HepG2 (cell line): Measurements from ENCODE around the gene ARHGAP22. TPM values are rescaled to one million over a fixed set of nuclear protein-coding genes. Genes with fewer than 3 reads are reported as not detected.

Experiments
- ATAC-seq: fragments of 200-7000 bp; cut with Tn5 transposase; 3 replicates; pipeline ENCODE4 v1.9.1; 2020; ENCODE audit warnings: mild to moderate bottlenecking, moderate library complexity
- BruUV-seq: library from RNA; stranded (reverse); fragments of 400-500 nt; replicated peaks from 2 replicates; lab custom pipeline; 2021; lab: Mats Ljungman, UMichigan
- CTCF ChIA-PET: fragments of 300-600 bp; formaldehyde crosslinking; extraction: SDS; loops from one replicate; lab custom pipeline; 2021; ENCODE audit warnings: low total read pairs, inconsistent platforms, low intra/inter-chr PET ratio; lab: Yijun Ruan, JAX
- POLR2A ChIA-PET: fragments of 350-600 bp; sonication (Branson Sonifier 250); formaldehyde crosslinking; loops from one replicate; lab custom pipeline; 2020; ENCODE audit warnings: antibody characterized with exemption, inconsistent platforms; lab: Yijun Ruan, JAX
- DNase-seq: peaks from one replicate; pipeline ENCODE4 v3.0.0-alpha.2; 2015; ENCODE audit warnings: low spot score
- FAIRE-seq: peaks from 3 replicates; lab custom pipeline; 2011; peaks lifted over from hg19 to GRCh38; lab: Jason Lieb, UNC
- H2AFZ ChIP-seq: one replicate; pipeline ENCODE4 v1.6.1; 2011; ENCODE audit warnings: low read length, inconsistent platforms
- H3K27ac ChIP-seq: fragments of 300-600 bp; 3 replicates; pipeline ENCODE4 v1.8.0; 2011; ENCODE audit warnings: mixed run types, mild to moderate bottlenecking, mixed read lengths, low read length, inconsistent platforms; ENCODE audit not compliant: insufficient read depth; ENCODE audit errors: extremely low read length
- H3K27me3 ChIP-seq, 2 experiments: fragments of 200-600 bp in 1 of 2; 2 replicates in 1 of 2; 3 replicates in 1 of 2; pipeline versions ENCODE4 v1.6.0 to v1.8.0; 2011; ENCODE audit warnings: low read length in 2 of 2, mild to moderate bottlenecking in 2 of 2, moderate library complexity in 2 of 2, inconsistent platforms in 1 of 2; ENCODE audit not compliant: insufficient read depth in 2 of 2, control insufficient read depth in 1 of 2
- H3K36me3 ChIP-seq, 2 experiments: fragments of 200-600 bp in 1 of 2; replicated peaks in 1 of 2; 2 replicates in 1 of 2; 3 replicates in 1 of 2; pipeline versions ENCODE4 v1.5.1 to v1.8.0; 2011; ENCODE audit warnings: low read length in 2 of 2, inconsistent platforms in 1 of 2; ENCODE audit not compliant: insufficient read depth in 2 of 2, control insufficient read depth in 1 of 2
- H3K4me1 ChIP-seq: 2 replicates; pipeline ENCODE4 v1.5.1; 2012; ENCODE audit warnings: low read length, inconsistent platforms; ENCODE audit not compliant: insufficient read depth
- H3K4me2 ChIP-seq: 2 replicates; pipeline ENCODE4 v1.6.0; 2011; ENCODE audit warnings: low read depth, low read length, inconsistent platforms
- H3K4me3 ChIP-seq, 3 experiments: fragments of 200-600 bp in 1 of 3; sonication (generic), shearing (Covaris generic) in 1 of 3; replicated peaks in 1 of 3; 2 replicates each; pipeline ENCODE4 v1.5.1; 2011 to 2016; ENCODE audit warnings: low read length in 3 of 3, inconsistent platforms in 2 of 3, low read depth in 2 of 3, mild to moderate bottlenecking in 2 of 3, control low read depth in 1 of 3, mixed read lengths in 1 of 3; ENCODE audit not compliant: insufficient read depth in 1 of 3
- H3K79me2 ChIP-seq: one replicate; pipeline ENCODE4 v1.6.1; 2011; ENCODE audit warnings: low read length, inconsistent platforms; ENCODE audit not compliant: insufficient read depth
- H3K9ac ChIP-seq: 2 replicates; pipeline ENCODE4 v1.6.0; 2011; ENCODE audit warnings: mild to moderate bottlenecking, low read depth, low read length, inconsistent platforms; ENCODE audit not compliant: insufficient read depth
- H3K9me3 ChIP-seq: 2 replicates; pipeline ENCODE4 v1.5.1; 2012; ENCODE audit warnings: mild to moderate bottlenecking, low read length
- H4K20me1 ChIP-seq: 2 replicates; pipeline ENCODE4 v1.6.0; 2011; ENCODE audit warnings: inconsistent platforms, mild to moderate bottlenecking, low read length, moderate library complexity; ENCODE audit not compliant: insufficient read depth
- GTF2F1 ChIP-seq: fragments of 150-350 bp; IDR thresholded peaks from 2 replicates; pipeline ENCODE4 v1.6.1; 2014; ENCODE audit warnings: low read length
- HNRNPLL ChIP-seq: fragments of 200-400 bp; formaldehyde crosslinking; IDR thresholded peaks from 2 replicates; pipeline ENCODE4 v1.6.1; 2017; ENCODE audit warnings: mild to moderate bottlenecking, low read depth, low read length; ENCODE audit not compliant: poor library complexity, severe bottlenecking
- ISL2 ChIP-seq: sonication (generic); formaldehyde crosslinking; IDR thresholded peaks from 2 replicates; pipeline ENCODE4 v1.5.0; 2020; ENCODE audit warnings: missing genetic modification reagents
- PHF8 ChIP-seq: sonication (generic); formaldehyde crosslinking; IDR thresholded peaks from 2 replicates; pipeline ENCODE4 v1.5.0; 2020; ENCODE audit warnings: missing genetic modification reagents
- POGZ ChIP-seq: sonication (generic); formaldehyde crosslinking; IDR thresholded peaks from 2 replicates; pipeline ENCODE4 v1.4.0; 2020; ENCODE audit warnings: mild to moderate bottlenecking, missing genetic modification reagents
- TFDP1 ChIP-seq: IDR thresholded peaks from 2 replicates; pipeline ENCODE4 v1.6.1; 2016; ENCODE audit warnings: missing compliant biosample characterization, missing genetic modification reagents, borderline replicate concordance
- ZFAT ChIP-seq: sonication (generic); formaldehyde crosslinking; conservative IDR thresholded peaks from 2 replicates; pipeline ENCODE4 v1.8.1; 2023; ENCODE audit warnings: missing genetic modification reagents, inconsistent platforms
- ZFP36 ChIP-seq: fragments of 150-350 bp; IDR thresholded peaks from 2 replicates; pipeline ENCODE4 v1.6.1; 2018; ENCODE audit warnings: borderline replicate concordance, low read length, low read depth; ENCODE audit not compliant: partially characterized antibody
- ZNF382 ChIP-seq: sonication (generic); formaldehyde crosslinking; IDR thresholded peaks from 2 replicates; pipeline ENCODE4 v1.5.0; 2020; ENCODE audit warnings: missing genetic modification reagents, mild to moderate bottlenecking, borderline replicate concordance
- ZNF430 ChIP-seq: sonication (generic); formaldehyde crosslinking; IDR thresholded peaks from 2 replicates; pipeline ENCODE4 v1.9.0; 2021; ENCODE audit warnings: mild to moderate bottlenecking, missing genetic modification reagents
- WGBS: methylation state at CpG from one replicate; pipeline ENCODE4 v1.1.6; 2017; ENCODE audit warnings: low lambda C conversion rate; 5-methylcytosine and 5-hydroxymethylcytosine counted together
- in situ Hi-C: cut with HindIII; loops from 2 replicates; pipeline ENCODE4 v1.10.0; 2017; ENCODE audit warnings: low pct_unique_long_range_greater_than_20kb; ENCODE audit not compliant: extremely low pct_ligation_motif_present
- intact Hi-C: fragments of 100-400 bp; cut with micrococcal nuclease; formaldehyde crosslinking; loops from one replicate; pipeline ENCODE4 v1.10.0; 2022; ENCODE audit not compliant: unreplicated experiment
- polyA plus RNA-seq, 8 experiments: library from polyadenylated mRNA; depleted of rRNA in 3 of 8; stranded (reverse) in 7 of 8; unstranded in 1 of 8; fragments of >200 nt; fragmentation: Illumina TruSeq in 4 of 8; extraction: Trizol in 4 of 8; gene quantifications; 2 replicates each; pipeline versions ENCODE4 v1.2.1 to v1.2.3, GENCODE V29; 2011 to 2016; ENCODE audit warnings: low read depth in 4 of 8, missing spikeins in 1 of 8, mixed read lengths in 1 of 8; ENCODE audit not compliant: insufficient read depth in 1 of 8
- total RNA-seq, 5 experiments: library from RNA; depleted of rRNA; stranded (reverse); fragments of >200 nt; fragmentation: Illumina TruSeq; extraction: Trizol; gene quantifications; 2 replicates each; pipeline ENCODE4 v1.2.3, GENCODE V29; 2016; ENCODE audit warnings: low read depth in 1 of 5

Gene ARHGAP22
- total and polyA plus RNA-seq, 2 of the 13 experiments (the other 11 are each of a cell fraction or from before 2014, with no cell fraction given) = 0.08 to 0.38 TPM

DNA sequence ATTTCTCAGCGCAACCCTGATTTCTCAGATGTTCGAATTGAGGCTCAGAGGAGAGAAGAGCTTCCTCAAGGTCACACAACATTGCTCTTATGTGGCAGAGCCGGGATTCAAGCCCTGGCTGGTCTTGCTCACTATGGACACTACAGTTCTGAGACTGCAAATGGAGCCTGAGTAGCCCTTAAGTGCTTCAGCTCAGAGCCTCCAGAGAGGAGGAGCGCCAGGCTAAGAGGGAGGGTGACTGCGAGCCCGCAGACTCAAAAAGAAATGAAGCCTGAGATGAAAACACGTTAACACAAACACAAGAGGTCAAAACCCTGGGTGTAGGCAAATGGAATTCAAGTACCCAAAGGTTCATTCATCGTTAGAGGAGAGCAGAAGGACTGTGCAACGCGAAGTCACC is 13.9 kb downstream of the ARHGAP22 start:
- Histone ChIP-seq H3K9me3 (no peaks in the 10 kb centered on the region), H2AFZ (no peak overlapping the region), H3K36me3 (no peaks in the 10 kb centered on the region), H3K4me2 (no peak overlapping the region), H3K79me2 (no peaks in the 10 kb centered on the region), H3K4me3 (no peak overlapping the region), H3K27me3 (peaks cover 0 to 9% of the 10 kb centered on the region in 2 experiments; a peak in 1 of 5 replicates), H3K9ac (no peak overlapping the region), H3K4me1 (no peaks in the 10 kb centered on the region), H3K27ac (no peak overlapping the region), H4K20me1 (no peaks in the 10 kb centered on the region)
- ATAC-seq (no peak), FAIRE-seq (no peak), DNase-seq (no peak)
- POLR2A ChIA-PET = no interaction called here
- BruUV-seq = no TSS peak
- in situ Hi-C loops = no loop called here
- CTCF ChIA-PET = no interaction called here
- intact Hi-C loops = no loop called here
- no peak for TF ChIP-seq TFDP1 (CRISPR knock-in tag)
- no peak for TF ChIP-seq ISL2 (CRISPR knock-in tag)
- TF ChIP-seq HNRNPLL = no peak
- 54% methylated on average over 10 of the region's 10 CpGs for WGBS

DNA sequence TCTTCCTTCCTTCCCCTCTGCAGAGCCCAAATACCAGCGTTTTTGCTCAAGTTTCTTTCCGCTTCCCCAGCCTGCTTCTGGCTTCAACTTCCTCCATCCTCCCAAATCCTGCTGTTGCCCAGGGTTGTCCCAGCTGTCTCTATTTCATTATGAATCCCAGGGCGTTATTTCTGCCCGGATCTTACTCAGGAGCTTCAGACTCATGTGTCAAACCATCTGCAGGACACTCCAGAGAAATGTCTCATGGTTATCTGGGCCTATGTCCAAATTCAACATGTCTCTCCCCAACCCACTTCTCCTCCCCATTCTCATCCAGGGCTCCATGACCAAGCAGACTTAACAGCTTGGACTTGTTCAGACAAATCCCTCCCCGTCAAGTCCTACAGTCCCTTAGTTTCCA is 15.6 kb downstream of the ARHGAP22 start:
- no peak for FAIRE-seq
- H4K20me1 ChIP-seq = no peaks in the 10 kb centered on the region
- no peak overlapping the region for H3K4me3 ChIP-seq
- no peaks in the 10 kb centered on the region for H3K9me3 ChIP-seq
- H3K4me1 ChIP-seq = no peaks in the 10 kb centered on the region
- intact Hi-C loops = no loop called here
- no peak overlapping the region for H3K27ac ChIP-seq
- no peaks in the 10 kb centered on the region for H3K79me2 ChIP-seq
- POLR2A ChIA-PET = no interaction called here
- in situ Hi-C loops = no loop called here
- H2AFZ ChIP-seq = no peak overlapping the region
- no peak for ATAC-seq
- H3K27me3 ChIP-seq = peaks cover 0 to 9% of the 10 kb centered on the region in 2 experiments; a peak in 1 of 5 replicates
- no peak for DNase-seq
- H3K4me2 ChIP-seq = no peak overlapping the region
- no peaks in the 10 kb centered on the region for H3K36me3 ChIP-seq
- TF ChIP-seq POGZ = no peak
- TF ChIP-seq GTF2F1 = no peak
- no peak for TF ChIP-seq ZFP36
- no peak for TF ChIP-seq ZNF430 (CRISPR knock-in tag)
- no peak for TF ChIP-seq PHF8 (CRISPR knock-in tag)
- TF ChIP-seq ZFAT (CRISPR knock-in tag) = no peak
- no peak for TF ChIP-seq ZNF382 (CRISPR knock-in tag)
- CTCF ChIA-PET = no interaction called here
- no peak overlapping the region for H3K9ac ChIP-seq
- BruUV-seq = no TSS peak
- 40% methylated on average over 5 of the region's 5 CpGs for whole genome bisulfite sequencing
